Measurements from ENCODE around the gene CYTH1.

The CYTH1 gene

DNA sequence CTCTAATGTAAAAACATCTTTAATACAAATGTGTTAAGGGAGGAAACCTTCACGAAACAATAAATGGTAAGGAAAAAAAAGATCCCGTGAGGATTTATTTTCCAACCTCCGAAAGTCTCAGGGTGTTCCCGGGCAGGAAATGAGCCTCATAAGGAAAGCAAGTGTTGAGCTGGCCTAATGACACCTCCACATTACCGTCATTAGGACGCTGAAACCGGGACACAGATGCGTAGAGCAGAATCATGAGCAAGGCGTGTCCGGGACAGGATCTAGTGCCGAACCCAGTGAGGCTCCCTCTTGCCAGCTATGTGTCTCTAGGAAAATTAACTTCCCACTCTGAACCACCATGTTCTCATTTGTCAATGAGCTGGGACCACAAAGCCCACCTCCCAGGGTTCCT, 22.7 kb upstream of the CYTH1 start:
- no peak for DNase-seq

DNA sequence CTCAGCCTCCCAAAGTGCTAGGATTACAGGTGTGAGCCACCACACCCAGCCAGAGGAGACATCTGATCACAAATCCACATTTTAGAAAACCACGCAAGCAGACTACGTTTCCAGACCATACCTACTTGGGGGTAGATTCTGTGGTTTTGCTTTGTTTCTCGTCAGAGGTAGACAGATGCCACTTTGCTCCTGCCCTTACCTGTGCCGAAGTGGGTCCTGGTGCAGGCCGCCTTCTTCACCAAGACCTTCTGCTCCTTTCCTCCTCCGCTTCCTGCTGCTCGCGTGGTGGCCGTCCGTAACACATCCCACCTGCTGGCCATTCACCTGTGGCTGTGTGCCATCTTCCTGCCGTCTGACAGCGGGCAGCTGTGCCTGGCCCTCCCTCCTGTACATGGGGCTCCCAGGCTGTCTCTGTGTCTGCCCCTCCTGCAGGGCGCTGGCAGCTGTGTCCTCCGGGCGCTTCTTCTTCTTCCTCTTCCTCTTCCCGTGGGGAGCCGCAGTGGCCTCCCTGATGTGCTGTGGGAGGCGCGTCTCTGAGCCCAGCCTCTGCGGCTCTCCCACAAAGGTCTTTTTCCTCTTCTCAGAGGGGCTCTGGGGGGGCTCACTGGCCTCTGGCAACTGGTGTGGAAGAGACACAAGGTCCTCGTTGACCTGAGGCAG, 21.2 kb upstream of the CYTH1 start:
- DNase-seq, result no peak

DNA sequence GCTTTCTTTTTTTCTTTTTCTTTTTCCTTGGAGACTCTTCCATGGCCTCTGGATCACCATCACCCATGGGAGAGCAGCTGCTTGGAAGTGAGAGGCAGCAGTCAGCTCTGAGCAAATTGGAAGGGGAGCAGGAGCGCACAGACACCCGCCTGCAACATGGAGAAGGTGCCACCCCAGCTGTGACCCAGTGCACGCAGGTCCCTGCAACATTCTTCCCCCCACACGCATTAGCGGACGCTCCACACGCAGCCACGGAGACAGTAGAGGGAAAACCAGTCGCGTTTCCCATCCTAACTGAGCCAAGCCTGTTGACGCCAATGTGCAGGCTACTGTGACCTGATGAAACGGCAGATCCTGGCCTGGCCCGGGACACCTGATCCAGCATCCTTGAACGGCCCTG, 20.4 kb upstream of the CYTH1 start:
- no peak for DNase-seq

DNA sequence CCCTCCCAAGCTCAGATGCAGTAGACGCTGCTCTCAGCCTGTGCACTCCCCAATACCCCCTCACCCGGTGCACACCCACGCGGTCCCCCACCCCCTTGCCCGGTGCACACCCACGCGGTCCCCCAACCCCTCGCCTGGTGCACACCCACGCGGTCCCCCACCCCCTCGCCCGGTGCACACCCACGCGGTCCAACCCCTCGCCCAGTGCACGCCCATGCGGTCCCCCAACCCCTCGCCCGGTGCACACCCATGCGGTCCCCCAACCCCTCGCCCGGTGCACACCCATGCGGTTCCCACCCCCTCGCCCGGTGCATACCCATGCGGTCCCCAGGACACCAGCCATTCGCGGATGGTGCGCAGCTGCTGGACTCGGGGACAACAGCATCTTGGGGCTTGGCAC, 19.9 kb upstream of the CYTH1 start:
- DNase-seq, result no peak

DNA sequence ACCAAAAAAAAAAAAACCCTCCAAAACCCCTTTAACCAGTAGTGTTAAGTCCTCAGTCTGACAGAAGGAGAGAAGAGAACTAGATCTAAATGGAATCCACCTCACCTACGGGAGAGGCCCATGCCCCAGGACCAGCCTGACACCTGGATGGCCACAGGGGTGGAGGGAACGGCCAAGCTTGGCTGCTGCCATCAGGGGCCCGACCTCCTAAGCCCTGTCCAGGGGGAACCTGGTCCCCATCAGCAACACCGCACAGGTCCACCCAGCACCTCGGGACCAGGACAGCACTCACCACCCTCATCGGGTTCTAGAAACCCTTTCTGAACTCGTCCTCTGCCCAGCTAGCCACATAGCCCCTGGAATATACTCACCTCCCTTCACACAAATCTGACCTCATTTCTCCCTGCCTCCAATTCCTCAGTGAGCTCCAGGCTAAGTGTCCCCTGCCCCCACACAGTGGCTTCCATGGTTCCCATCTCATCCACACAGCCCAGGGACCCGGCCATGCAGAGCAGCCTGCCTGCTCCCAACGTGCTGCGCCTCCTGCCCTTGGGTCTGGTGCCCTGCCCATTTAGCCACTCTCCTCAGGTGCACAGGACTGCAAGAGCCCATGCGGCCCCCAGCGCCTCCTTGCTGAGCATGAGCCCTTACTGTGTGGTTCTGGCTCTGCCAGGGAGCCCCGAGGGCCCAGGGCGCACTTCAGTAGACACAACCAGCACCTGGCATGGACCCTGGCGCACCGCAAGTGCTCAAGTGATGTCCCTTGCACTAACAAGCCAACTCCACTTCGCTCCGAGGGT, 18.3 kb upstream of the CYTH1 start:
- no peak for DNase-seq

DNA sequence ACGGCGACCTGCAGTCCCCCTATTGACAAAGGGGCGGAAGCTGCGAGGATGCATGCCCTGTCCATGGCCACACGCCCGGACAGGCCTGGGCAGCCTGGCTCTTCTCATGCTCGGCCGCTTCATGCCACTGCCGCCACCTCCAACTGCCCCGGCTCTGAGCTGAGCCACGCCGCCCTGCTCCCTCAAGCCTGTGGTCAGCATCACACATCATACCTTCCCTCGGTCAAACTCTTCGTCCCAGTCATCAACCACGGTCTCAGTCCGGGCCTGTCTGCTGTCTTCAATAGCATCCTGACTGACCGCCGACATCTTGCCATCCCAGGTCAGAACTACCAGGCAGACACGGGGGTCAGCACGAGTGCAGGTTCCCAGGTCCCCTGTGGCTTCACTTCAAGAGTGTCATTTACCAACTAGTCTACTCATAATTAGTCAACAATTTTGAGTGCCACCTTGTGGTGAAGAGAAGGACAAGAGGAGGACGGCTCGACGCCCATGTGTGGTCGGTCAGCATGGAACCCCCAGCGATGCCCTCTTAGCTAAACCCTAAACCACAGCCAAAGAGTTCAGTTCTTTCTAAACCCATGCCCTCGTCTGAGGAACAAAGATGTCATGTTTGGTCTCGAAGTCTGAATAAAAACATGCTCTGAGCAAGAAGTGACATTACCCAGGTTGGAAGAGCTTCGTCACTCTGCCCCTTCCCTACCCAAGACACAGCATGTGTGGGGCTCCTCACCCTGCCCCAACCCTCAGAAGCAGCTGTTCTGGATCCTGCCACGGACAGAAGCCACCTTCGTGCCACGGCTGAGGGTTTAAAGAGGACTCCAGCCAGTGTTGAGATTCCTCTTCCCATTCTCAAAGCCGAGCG, 16.9 kb upstream of the CYTH1 start:
- DNase-seq, result peak in 1 of 2 experiments; percentile 37

DNA sequence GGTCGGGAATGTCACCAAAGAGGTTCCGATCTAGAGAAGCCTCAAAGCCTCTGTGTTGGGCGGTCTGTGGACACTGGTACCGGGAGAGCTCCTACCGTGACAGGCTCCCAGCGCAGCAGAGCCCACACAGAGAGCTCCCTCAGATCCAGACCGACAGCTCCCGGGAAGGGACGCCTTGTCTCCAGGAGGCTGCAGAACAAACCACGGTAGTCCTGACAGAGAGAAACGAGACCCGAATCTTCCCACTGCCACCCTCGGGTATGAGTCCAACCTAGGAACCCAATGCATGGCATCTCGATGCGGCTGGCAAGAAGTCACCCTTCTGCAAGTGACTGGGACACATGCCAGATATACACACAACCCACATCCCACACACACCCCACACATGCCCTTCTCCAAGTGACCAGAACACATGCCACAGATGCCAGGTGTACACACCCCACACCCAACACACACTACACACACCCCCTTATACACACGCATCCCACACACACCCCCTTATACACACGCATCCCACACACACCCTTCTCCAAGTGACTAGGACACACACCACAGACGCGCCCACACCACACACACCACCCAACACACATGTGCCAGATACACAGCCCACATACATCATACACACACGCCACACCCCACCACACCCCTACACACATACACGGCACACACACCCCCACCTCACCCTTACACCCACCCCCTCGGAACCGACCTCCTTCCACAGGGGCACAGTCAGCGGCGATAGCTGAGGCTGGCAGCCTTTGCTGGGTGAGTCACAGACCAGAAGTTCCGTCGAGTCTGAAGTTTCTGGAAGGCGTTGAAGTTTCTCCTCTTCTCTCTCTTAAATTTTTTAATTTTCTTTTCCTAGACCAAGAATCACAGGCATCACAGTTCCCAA, 15.9 kb upstream of the CYTH1 start:
- DNase-seq, result no peak

DNA sequence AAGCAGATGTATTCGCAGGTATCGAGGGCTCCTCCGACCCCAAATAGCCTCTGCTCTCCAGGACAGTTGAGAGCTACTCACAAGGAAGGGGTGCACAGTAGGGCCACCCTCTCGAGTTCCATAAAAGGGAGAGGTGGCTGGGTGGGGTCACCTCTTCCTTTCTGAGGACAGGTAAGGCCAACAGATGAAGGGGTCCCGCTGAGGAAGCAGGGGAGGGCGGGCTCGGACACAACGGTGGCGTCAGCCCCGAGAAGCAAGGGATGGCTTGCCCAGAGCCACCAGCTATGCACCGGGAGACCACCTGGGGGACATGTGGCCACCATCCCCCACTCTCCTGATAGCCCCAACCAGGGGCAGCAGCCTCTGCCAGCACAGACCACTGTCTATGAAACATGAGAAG, 15.1 kb upstream of the CYTH1 start:
- no peak for DNase-seq

DNA sequence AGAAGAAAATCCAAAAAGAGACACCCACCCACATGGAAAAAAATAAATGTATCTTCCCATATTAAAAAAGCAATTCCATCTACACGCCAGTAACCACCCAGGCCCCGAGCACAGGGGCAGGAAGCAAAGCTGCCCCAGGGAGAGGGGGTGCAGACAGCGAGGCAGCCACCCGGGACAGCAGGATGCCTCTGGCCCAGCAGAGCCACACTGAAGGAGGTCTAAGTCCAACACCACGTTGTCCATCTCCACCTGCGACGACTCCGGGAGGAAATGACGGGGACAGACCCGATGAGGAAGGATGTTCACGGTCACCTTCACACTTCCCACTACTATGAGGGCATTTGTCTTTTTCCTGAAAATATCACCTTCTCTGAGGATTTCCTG, 14.4 kb upstream of the CYTH1 start:
- no peak for DNase-seq

DNA sequence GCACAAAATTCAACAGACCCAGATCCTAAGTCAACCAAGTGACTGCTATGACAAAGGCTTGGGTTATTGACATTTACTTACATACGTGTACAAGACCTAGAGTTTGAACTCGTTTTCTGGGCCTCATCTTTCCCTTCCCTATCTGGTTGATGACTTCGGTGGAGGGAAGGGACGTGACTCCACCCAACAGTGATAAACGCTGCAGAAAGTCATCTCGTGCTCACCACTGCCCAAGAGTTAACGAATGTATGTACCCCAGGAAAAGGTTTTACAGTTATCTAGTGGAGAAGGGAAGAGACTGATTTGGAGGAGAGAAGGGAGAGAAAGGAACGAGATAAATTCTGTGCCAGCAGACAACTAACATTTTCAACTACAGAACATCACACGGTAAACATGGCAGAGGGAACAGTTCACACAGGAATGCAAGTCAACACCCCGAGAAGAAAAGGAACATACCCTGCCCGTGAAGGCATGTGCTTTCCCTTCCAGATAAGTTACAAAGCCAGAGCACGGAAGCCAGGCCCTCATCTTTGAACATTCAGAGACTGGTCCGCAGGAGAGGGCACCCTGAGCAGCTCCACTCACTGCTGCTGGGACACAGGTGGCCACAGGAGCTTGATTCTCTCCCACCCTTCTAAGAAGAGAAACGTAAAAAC, 13.9 kb upstream of the CYTH1 start:
- DNase-seq, result no peak

DNA sequence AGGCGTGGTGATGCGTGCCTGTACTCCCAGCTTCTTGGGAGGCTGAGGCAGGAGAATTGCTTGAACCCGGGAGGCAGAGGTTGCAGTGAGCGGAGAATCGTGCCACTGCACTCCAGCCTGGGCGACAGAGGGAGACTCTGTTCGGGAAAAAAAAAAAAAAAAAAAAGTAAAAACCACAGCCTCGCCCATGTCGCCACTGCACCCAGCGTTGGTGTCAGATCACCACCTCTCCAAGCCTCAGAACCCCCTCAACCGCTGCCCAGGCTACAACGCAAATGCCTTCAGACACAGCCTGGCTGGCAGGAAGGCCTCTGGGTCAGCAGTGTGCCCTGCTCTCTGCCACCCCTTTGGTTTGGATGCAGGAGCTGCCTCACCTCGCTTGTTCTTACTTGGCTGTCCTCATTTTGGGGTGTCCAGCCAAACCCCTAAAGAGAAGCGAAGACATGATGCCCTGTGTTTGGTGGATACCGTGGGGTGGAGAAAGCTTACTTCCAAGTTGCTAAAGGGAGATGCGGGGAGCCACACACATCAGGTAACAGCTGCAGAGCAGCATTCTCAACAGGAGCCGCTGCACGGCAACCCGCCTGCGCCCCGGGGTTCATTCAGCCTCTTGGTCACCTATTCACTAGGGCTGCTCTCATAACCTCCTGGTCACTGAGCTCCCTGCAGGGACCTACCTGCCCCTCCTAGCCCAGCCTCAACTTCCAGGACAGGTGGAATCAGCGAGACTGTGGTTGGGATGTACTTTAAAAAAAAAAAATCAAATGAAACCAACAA, 13.0 kb upstream of the CYTH1 start:
- DNase-seq, result no peak

DNA sequence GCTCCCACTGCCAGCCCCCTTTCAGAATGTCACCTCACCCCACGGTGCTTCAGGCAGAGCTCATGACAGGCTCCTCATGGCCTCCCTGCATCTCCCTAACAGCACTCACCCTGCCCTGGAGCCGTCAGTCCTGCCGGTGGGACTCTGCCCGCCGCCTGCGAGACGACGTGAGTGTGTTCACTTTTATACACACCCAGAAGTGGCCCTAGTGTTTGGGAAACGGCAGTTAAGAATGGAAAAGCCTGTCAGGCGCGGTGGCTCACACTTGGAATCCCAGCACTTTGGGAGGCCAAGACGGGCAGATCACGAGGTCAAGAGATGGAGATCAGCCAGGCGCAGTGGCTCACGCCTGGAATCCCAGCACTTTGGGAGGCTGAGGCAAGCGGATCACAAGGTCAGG, 12.3 kb upstream of the CYTH1 start:
- DNase-seq, result no peak

DNA sequence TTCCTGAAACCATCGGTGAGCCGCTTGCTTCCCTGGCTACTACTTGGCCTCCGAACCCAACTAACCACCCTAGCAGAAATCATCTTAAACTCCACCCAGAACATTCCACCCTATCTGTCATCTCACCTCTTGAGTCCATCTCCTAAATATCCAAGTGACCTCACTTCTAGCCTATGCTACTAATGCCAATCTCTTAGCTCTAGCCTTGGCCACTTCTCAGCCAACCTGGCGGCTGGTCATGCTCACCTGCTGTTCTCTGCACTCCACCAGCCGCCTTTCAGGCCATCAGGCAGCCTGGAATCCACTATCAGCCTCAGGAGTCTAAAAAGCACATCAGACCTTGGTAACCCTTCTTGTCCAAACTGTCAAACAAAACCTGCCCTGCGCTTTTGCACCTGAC, 11.9 kb upstream of the CYTH1 start:
- DNase-seq, result no peak

DNA sequence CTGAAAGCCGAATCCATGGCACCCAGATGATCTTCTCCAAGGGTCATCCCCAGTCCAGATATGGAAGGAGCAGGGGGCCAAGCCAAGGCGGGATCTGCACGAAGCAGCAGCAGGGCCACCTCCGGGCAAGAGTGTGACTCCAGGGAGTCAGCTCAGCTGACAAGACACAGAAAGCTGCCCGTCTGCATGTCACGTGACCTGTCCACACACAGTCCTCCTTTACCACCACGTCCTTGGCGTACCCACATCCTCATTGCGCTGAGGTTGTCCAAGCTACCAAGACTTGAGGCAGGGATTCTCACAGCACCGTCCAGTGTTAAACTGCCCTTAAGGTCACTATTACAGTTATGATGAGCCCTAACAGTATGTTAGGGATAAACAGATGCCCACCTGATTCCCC, 11.3 kb upstream of the CYTH1 start:
- no peak for DNase-seq

DNA sequence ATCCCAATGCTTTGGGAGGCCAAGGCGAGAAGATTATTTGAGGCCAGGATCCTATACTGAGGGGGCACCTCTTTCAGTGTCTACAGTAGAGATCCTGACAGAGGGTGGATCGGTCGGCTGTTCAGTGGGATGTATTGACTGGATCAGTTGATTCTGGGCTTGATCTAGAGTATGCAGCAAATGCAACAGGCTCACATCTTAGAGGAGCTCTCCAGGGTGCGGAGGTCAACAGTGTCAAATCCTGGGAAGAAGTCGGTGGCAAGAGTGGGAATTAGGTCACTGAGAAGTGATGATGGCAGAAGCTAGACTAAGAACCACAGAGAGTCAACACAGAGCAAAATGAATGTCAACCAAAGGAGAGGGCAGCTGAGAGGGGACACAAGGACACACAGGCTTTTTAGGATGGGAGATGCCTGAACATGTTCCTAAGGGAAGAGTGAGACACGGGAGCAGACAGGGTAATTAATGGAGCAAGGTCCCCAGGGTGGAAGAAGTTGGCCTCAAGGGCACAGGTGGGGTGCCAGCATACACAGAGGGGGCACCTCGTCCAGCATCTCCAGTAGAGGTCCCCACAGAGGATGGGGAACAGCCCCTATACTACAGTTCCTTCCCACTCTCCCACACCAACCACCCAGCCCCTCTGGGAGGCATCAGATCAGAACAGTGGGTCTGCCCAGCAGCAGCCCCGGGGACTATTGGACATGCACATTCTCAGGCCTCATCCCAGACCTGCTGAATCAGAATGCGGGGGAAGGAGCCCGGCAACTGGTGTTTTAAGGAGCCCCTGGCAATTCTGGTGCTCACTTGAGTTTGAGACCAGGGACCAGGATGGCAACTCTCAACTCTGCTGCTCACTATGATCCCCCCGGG, 10.0 kb upstream of the CYTH1 start:
- no peak for DNase-seq

DNA sequence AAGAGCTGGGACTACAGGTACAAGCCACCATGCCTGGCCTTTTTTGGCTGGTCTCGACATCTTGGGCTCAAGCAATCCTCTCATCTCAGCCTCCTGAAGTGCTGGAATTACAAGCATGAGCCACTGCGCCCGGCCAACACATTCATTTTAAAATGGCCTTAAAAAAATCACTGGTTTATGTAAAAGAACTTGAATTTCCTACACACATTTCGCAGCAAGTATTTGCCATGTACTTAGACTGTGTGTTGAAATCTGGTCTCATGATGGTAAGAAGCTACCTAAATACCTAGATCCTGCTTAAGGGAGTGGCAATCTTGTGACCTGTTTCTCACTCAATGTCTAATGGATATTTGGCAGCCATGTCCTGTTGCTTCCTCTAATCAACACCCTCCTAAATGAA, 8.5 kb upstream of the CYTH1 start:
- no peak for DNase-seq

DNA sequence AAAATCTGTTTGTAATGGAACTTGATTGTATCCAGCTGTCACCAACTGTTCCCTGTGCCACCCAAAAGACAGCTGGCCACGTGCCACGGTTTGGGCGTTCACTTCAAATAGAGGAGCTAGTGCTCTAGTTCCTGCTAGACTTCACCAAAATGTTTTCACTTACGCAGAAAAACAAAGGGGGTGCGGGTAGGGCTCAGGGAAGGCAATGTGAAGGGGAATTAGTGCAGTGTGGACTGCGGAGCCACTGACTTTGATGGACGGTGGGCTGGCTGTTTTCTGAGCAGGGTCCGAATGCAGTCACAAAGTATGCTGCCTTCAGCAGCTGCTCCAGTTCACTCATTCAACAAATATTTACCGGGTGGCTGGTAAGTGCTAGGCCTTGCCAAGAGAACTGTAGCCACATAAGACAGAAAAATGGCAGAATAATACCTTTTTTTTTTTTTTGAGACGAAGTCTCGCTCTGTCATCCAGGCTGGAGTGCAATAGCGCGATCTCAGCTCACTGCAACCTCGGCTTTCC, 7.6 kb upstream of the CYTH1 start:
- no peak for DNase-seq

DNA sequence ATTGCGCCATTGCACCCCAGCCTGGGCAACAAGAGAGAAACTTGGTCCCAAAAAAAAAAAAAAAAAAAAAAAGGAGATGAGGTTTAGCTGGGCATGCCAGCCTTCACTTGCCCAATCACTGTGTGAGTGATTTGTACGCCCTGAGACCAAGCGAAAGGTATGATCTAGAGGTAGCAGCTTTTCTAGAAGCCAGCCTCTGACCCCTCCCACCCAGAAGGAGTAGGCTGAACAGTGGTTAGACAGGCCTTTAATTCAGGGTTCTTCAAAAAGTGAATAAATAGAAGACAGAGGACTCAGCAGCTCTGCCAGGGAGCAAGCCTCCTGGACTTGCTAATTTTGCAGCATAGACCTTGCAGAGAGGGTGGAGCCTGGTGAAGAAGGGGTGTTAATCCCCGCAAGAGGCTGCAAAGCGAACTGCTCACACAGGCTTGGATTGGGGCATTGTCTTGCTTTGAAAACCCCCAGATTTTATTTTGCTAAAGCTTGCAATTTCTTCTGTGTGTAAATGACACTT, 7.1 kb upstream of the CYTH1 start:
- DNase-seq, result no peak

DNA sequence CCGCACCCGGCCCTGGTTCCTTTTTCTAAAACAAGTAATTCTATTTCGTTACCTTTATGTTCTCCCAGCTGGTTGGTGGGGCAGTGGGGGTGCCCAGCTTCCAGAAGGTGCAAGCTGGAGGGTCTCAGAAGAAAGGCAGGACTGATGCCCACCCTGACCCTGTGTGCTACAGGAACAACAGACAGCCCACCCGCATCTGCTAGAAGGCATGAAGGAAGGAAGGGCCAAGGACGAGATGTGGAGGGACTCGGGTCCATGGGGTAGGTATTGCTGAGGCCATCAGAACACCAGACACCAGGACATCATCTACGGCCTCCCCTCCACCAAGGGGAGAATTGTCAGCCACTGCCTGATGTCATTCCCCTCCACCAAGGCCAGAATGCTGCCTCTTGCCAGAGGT, 6.4 kb upstream of the CYTH1 start:
- no peak for DNase-seq

DNA sequence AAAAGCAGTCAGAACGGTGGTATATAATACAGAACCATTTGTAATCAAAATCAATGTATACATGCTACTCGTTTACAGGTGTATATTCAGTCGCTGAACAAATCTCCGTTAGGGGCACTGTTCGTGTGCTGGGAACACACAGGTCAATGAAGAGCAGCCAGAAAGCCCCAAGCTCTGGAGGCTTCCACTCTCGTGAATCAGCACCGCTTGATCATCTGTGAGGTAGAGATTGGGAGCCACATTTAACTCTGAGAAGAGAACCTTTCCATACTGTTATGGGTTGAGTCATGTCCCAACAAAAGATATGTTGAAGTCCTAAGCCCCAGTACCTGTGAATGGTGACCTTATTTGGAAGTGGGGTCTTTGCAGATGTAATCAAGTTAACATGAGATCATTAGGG, 5.4 kb upstream of the CYTH1 start:
- peak in 1 of 2 experiments; percentile 70 for DNase-seq
